SU-DHL-6 (cell line): ENCODE results near the gene TRIM24.

ENCODE experiments used
- H2AFZ ChIP-seq: fragments of 200-600 bp; sonication (generic); 2 replicates; pipeline ENCODE4 v1.6.1; 2014; ENCODE audit warnings: low read depth, mild to moderate bottlenecking, moderate library complexity, mixed read lengths, antibody characterized with exemption, low read length; ENCODE audit not compliant: severe bottlenecking
- H3F3A ChIP-seq: fragments of 200-600 bp; shearing (Covaris generic); 2 replicates; pipeline ENCODE4 v1.6.0; 2016; ENCODE audit warnings: antibody characterized with exemption, mild to moderate bottlenecking; ENCODE audit not compliant: insufficient read depth
- H3K27ac ChIP-seq: fragments of 200-600 bp; sonication (generic); 2 replicates; pipeline ENCODE4 v1.5.1; 2016; ENCODE audit warnings: low read depth, mild to moderate bottlenecking, low read length, moderate library complexity, mixed read lengths
- H3K27me3 ChIP-seq: fragments of 200-600 bp; sonication (generic), shearing (Covaris generic); 2 replicates; pipeline ENCODE4 v1.6.0; 2014; ENCODE audit warnings: mild to moderate bottlenecking, low read length
- H3K36me3 ChIP-seq: fragments of 200-600 bp; sonication (generic); 2 replicates; pipeline ENCODE4 v1.6.1; 2014; ENCODE audit warnings: mild to moderate bottlenecking, low read length, mixed read lengths
- H3K4me2 ChIP-seq: fragments of 300-600, 200-600 bp; shearing (Covaris generic), sonication (generic); 2 replicates; pipeline ENCODE4 v1.6.0; 2014; ENCODE audit warnings: low read length, low read depth, mild to moderate bottlenecking; ENCODE audit not compliant: poor library complexity, severe bottlenecking
- H3K4me3 ChIP-seq: fragments of 200-600 bp; sonication (generic); 2 replicates; pipeline ENCODE4 v1.5.1; 2014; ENCODE audit warnings: antibody characterized with exemption, low read length, mild to moderate bottlenecking, mixed read lengths; ENCODE audit not compliant: insufficient read depth, poor library complexity, severe bottlenecking
- H3K79me2 ChIP-seq: fragments of 200-600 bp; sonication (generic); 2 replicates; pipeline ENCODE4 v1.6.1; 2014; ENCODE audit warnings: mild to moderate bottlenecking, low read length, moderate library complexity; ENCODE audit not compliant: insufficient read depth
- H3K9ac ChIP-seq: fragments of 200-600 bp; sonication (generic); 2 replicates; pipeline ENCODE4 v1.7.0; 2014; ENCODE audit warnings: mild to moderate bottlenecking, low read length
- H3K9me2 ChIP-seq: fragments of 200-600 bp; sonication (generic); replicated peaks from 2 replicates; pipeline ENCODE4 v1.6.1; 2014; ENCODE audit warnings: low read length; ENCODE audit not compliant: insufficient read depth
- H3K9me3 ChIP-seq: fragments of 200-600 bp; sonication (generic); 2 replicates; pipeline ENCODE4 v1.6.1; 2014; ENCODE audit warnings: low read length, mixed read lengths; ENCODE audit not compliant: insufficient read depth
- H4K20me1 ChIP-seq: fragments of 200-600 bp; sonication (generic); 2 replicates; pipeline ENCODE4 v1.6.1; 2014; ENCODE audit warnings: low read depth, mild to moderate bottlenecking, antibody characterized with exemption, low read length, moderate library complexity, mixed read lengths
- EZH2phosphoT487 ChIP-seq: fragments of 200-600 bp; sonication (generic), shearing (Covaris generic); conservative IDR thresholded peaks from 2 replicates; pipeline ENCODE4 v1.6.1; 2018; ENCODE audit warnings: mild to moderate bottlenecking, antibody characterized with exemption, low read length, moderate library complexity, mixed read lengths
- TF ChIP-seq, protein P1 (sequence below): fragments of 200-600 bp; sonication (generic); IDR thresholded peaks from one replicate; pipeline ENCODE4 v1.5.1; 2017; ENCODE audit warnings: antibody characterized with exemption, mild to moderate bottlenecking, low read length, moderate library complexity; ENCODE audit not compliant: insufficient read depth, poor library complexity, severe bottlenecking

The TRIM24 gene

DNA sequence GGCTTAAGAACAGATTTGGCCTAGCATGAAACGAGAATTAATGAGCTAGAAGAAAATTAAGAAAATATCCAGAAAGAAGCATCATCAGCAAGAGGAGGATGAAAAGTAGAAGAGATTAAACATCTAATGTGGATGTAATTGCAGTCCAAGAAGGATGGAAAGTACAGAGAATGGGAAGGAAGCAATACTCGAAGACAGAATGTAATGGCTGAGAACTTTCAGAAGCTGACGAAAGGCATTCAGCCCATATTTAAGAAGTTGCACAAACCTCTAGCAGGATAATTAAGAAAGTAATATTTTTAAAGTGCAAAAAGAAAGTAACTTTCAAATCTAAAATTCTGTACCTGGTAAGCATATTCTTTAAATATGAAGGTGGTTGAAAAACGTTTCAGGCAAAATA lies 60.7 kb downstream of the TRIM24 start:
- H3K9ac ChIP-seq: no peak overlapping the region
- TF ChIP-seq, protein P1, sequence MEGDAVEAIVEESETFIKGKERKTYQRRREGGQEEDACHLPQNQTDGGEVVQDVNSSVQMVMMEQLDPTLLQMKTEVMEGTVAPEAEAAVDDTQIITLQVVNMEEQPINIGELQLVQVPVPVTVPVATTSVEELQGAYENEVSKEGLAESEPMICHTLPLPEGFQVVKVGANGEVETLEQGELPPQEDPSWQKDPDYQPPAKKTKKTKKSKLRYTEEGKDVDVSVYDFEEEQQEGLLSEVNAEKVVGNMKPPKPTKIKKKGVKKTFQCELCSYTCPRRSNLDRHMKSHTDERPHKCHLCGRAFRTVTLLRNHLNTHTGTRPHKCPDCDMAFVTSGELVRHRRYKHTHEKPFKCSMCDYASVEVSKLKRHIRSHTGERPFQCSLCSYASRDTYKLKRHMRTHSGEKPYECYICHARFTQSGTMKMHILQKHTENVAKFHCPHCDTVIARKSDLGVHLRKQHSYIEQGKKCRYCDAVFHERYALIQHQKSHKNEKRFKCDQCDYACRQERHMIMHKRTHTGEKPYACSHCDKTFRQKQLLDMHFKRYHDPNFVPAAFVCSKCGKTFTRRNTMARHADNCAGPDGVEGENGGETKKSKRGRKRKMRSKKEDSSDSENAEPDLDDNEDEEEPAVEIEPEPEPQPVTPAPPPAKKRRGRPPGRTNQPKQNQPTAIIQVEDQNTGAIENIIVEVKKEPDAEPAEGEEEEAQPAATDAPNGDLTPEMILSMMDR: no peak
- no peak for TF ChIP-seq EZH2phosphoT487
- H2AFZ ChIP-seq: no peak overlapping the region
- peaks cover 62% of the 10 kb centered on the region for H3K36me3 ChIP-seq
- H3K27me3 ChIP-seq: no peaks in the 10 kb centered on the region
- no peak overlapping the region for H3K4me3 ChIP-seq
- H3F3A ChIP-seq: no peaks in the 10 kb centered on the region
- no peaks in the 10 kb centered on the region for H4K20me1 ChIP-seq
- H3K9me2 ChIP-seq: no peaks in the 10 kb centered on the region
- H3K27ac ChIP-seq: no peak overlapping the region
- H3K9me3 ChIP-seq: no peaks in the 10 kb centered on the region
- H3K4me2 ChIP-seq: no peak overlapping the region
- no peaks in the 10 kb centered on the region; the same call in 1 of the 2 replicates for H3K79me2 ChIP-seq

DNA sequence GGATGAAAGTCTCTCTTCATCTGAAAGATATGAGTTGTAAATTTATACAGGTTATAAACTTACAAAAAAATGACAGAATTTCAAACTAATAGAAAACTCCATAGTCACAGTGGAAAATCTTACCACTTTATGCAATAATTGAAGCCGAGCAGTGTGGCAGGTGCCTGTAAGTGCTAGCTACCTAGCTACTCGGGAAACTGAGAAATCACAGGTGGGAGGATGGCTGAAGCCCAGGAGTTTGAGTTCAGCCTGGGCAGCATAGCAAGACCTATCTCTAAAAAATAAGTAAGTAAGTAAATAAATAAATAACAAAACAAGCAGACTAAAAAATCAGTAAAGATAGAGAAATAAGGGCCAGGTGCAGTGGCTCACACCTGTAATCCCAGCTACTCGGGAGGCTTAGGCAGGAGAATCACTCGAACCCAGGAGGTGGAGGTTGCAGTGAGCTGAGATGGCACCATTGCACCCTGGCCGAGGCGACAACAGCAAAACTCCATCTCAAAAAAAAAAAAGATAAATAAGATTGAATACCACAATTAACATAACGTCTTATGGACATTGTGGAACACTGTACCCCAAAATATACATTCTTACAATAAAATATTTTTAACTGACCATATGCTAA lies 61.9 kb downstream of the TRIM24 start:
- TF ChIP-seq, protein P1: no peak
- no peak for TF ChIP-seq EZH2phosphoT487
- H3F3A ChIP-seq: no peaks in the 10 kb centered on the region
- H2AFZ ChIP-seq: no peak overlapping the region
- H3K4me2 ChIP-seq: no peak overlapping the region
- H3K4me3 ChIP-seq: no peak overlapping the region
- H3K79me2 ChIP-seq: no peaks in the 10 kb centered on the region; the same call in 1 of the 2 replicates
- H4K20me1 ChIP-seq: no peaks in the 10 kb centered on the region
- peaks cover 1% of the 10 kb centered on the region; the same call in 1 of the 2 replicates for H3K9me3 ChIP-seq
- H3K36me3 ChIP-seq: peaks cover 73% of the 10 kb centered on the region
- H3K9ac ChIP-seq: no peak overlapping the region
- no peaks in the 10 kb centered on the region for H3K27me3 ChIP-seq
- H3K9me2 ChIP-seq: no peaks in the 10 kb centered on the region
- H3K27ac ChIP-seq: no peak overlapping the region

DNA sequence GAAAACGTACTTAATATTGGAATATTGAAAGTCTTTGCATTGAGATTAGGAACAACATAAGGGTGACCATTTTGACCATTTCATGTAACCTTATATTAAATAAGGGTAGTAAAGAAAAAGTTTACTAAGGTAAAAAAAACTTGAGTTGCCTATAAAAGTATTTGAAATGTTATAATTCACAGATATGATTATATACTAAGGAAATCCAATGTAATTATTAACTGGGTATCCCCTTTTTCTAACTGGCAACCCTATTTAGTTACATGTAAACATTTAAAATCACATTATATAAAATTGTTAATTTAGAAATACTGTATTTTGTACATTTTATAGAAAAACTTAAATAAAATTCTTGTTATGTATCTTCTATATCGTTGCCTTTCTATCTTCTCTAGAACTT lies 64.2 kb downstream of the TRIM24 start:
- no peaks in the 10 kb centered on the region for H3K27me3 ChIP-seq
- H3K9me3 ChIP-seq: peaks cover 15% of the 10 kb centered on the region
- H3K4me2 ChIP-seq: no peak overlapping the region
- TF ChIP-seq EZH2phosphoT487: no peak
- TF ChIP-seq, protein P1: no peak
- H3K4me3 ChIP-seq: no peak overlapping the region
- H3K36me3 ChIP-seq: peaks cover 77% of the 10 kb centered on the region
- no peak overlapping the region for H2AFZ ChIP-seq
- no peaks in the 10 kb centered on the region for H4K20me1 ChIP-seq
- H3F3A ChIP-seq: 0 out of 2 replicates have a peak, but pooled peaks cover 4% of the 10 kb centered on the region
- no peaks in the 10 kb centered on the region for H3K79me2 ChIP-seq
- H3K9me2 ChIP-seq: no peaks in the 10 kb centered on the region
- H3K9ac ChIP-seq: no peak overlapping the region
- H3K27ac ChIP-seq: no peak overlapping the region
